ENCODE data around the gene TMCC3.

GRCh38 chr12:94536040-94536965 lies 114.1 kb downstream of the TMCC3 start:
- TF ChIP-seq POLR2AphosphoS5 (IDR thresholded peaks at IDR 0.05; ENCODE audit: insufficient read depth in 1 of 2, low read depth in 1 of 2) = no peak
- no peak for TF ChIP-seq CTCF (IDR thresholded peaks at IDR 0.05)

All from vagina (tissue), 2 donors.